ENCODE data around the gene FCRLA.
"Not testable (repeated sequence)": the region's sequence is repeated elsewhere in the genome, so short reads cannot be mapped to it uniquely, and the experiment has no call there.

FCRLA gene

DNA sequence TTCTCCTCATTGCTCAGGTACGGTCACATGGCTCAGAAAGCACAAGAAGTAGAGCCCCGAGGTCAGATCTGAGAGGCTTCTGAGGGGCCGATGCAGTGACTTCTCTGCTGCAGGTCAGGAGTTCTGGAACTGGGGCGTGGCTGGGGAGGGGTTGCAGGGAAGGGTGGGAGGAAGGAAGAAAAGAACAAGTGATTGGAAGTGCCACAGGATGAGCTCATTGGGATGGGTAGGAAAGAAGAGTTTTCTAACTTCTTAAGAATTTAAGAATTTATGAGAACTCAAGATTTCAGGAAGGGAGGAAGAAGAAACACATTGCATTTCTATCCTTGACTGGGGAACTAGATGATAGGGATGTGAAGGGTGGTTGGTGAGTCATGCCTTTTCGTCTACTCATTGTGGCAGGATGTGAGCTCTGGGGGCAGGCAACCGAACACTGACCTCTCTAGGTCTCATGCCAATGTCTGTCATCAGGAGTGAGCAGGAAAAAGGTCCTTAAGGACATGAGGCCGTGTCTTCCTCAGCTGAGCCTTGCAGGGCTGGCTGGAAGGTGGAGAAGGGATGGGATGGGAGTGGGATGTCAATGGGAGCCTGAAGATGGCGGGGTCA is 14.8 kb downstream of the FCRLA start:
- no peaks in the 10 kb centered on the region for H3K36me3 Mint-ChIP-seq (ENCODE audit: low read depth)
- no peaks in the 10 kb centered on the region for H3K9me3 Mint-ChIP-seq
- DNase-seq, result no peak
- peaks cover 24% of the 10 kb centered on the region for H3K27me3 Mint-ChIP-seq
- no peak overlapping the region for H3K27ac Mint-ChIP-seq
- peaks cover 34% of the 10 kb centered on the region for H3K4me1 Mint-ChIP-seq (ENCODE audit: low read depth)
- no peak overlapping the region for H3K4me3 Mint-ChIP-seq

DNA sequence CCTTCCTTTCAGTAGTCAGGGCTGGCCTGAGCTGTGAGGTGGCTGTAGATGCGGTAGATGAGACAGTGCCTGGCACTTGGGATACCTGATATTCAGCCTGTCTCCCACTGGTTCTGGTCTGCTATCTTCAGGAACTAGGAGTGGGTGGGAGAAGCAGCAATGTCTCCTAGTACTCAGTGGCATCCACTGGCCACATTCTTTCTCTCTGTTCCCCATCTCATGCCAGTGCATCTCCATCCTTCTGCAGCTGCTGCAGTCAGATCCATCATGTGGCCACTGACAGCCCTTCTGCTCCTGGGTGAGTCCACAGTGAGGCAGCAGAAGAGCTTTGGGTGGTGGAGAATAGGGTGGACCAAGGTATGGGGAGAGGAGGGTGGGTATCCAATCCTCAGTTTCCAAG is 15.4 kb downstream of the FCRLA start:
- H3K4me3 Mint-ChIP-seq, result no peak overlapping the region
- H3K9me3 Mint-ChIP-seq, result no peaks in the 10 kb centered on the region
- no peak overlapping the region for H3K27ac Mint-ChIP-seq
- no peaks in the 10 kb centered on the region for H3K36me3 Mint-ChIP-seq (ENCODE audit: low read depth)
- H3K27me3 Mint-ChIP-seq, result peaks cover 19% of the 10 kb centered on the region
- no peak for DNase-seq
- peaks cover 36% of the 10 kb centered on the region for H3K4me1 Mint-ChIP-seq (ENCODE audit: low read depth)

DNA sequence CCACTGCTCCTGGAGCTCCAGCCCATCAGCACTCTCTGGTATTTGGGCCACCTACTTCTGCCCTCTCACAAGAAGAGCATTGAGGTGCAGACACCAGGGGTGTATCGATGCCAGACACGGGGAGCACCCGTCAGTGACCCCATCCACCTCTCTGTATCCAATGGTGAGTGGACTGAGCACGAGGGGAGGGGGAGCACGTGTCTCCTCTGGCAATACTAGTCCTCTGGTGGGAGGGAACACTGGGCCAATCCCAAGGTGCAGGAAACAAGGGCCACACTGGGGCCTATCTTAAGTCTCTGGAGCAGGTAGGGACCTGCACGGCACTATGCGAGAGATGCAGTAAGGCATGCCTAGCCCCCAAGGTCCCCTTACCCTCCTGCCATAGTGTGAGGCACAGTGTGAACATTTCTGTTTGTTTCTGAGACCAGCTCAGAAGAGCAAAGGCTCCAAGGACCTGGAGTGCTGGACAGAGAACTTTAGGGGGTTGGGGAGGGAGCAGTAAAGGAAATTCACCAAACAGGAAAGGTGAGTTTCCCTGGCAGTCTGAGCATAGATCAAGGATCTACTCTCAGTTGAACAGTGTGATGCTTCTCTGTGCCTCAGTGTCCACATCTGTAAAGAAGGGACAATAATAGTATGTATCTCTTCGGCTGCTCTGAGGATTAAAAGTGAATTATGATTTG is 16.6 kb downstream of the FCRLA start:
- no peak for DNase-seq
- peaks cover 18% of the 10 kb centered on the region for H3K27me3 Mint-ChIP-seq
- no peak overlapping the region for H3K4me3 Mint-ChIP-seq
- peaks cover 45% of the 10 kb centered on the region for H3K4me1 Mint-ChIP-seq (ENCODE audit: low read depth)
- no peaks in the 10 kb centered on the region for H3K9me3 Mint-ChIP-seq
- H3K36me3 Mint-ChIP-seq (ENCODE audit: low read depth), result no peaks in the 10 kb centered on the region
- no peak overlapping the region for H3K27ac Mint-ChIP-seq

DNA sequence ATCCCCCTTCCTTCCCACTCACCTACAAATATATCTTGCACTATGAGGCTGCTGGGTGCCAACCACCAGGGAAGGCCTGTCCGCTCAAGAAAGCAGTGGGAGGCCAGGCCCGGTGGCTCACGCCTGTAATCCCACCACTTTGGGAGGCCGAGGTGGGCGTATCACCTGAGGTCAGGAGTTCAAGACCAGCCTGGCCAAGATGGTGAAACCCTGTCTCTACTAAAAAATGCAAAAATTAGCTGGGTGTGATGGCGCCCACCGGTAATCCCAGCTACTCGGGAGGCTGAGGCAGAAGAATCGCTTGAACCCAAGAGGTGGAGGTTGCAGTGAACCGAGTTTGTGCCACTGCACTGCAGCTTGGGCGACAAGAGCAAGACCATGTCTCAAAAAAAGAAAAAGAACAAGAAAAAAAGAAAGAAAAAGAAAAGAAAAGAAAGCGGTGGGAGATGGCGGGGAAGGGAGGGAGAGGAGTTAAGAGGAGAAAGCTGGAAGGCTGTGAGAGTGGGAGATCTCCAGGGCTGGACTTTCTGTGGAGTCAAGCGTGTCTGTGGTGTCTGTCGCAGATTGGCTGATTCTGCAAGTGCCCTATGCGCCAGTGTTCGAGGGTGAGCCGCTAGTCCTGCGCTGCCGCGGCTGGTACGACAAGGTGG is 18.4 kb downstream of the FCRLA start:
- Mint-ChIP-seq H3K27me3 (peaks cover 18% of the 10 kb centered on the region), H3K4me1 (ENCODE audit: low read depth) (peaks cover 54% of the 10 kb centered on the region), H3K4me3 (peak overlapping the region; percentile 74)
- not testable (repeated sequence) for H3K36me3 Mint-ChIP-seq (ENCODE audit: low read depth); H3K9me3 Mint-ChIP-seq; H3K27ac Mint-ChIP-seq; DNase-seq

DNA sequence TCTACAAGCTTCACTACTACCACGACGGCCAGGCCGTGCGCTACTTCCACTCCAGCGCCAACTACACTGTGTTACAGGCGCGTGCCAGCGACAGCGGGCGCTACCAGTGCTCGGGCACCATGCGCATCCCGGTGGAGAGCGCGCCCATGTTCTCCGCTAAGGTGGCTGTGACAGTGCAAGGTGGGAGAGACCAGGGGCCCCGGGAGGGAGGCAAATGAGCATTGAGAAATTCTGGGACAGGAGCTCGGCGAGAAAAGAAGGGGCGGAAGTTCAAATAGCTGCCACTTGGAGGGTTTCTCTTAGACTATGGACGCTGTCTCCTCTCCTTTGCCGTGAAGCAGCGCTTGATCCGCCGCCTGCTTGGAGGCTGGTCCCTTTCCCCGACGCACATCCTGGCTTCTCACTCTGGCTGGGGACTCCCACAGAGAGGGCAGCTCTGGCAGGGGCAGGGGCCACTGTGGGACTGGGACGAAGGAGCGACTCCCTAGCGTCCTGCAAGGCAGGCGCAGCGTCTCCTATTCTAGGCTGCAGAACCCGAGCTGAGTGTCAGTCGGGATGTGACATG is 19.0 kb downstream of the FCRLA start:
- Mint-ChIP-seq H3K4me3 (peak overlapping the region; percentile 74), H3K36me3 (ENCODE audit: low read depth) (no peaks in the 10 kb centered on the region), H3K4me1 (ENCODE audit: low read depth) (peaks cover 60% of the 10 kb centered on the region), H3K27ac (peak overlapping the region; percentile 12), H3K9me3 (no peaks in the 10 kb centered on the region), H3K27me3 (peaks cover 18% of the 10 kb centered on the region)
- peak; percentile 72 for DNase-seq

DNA sequence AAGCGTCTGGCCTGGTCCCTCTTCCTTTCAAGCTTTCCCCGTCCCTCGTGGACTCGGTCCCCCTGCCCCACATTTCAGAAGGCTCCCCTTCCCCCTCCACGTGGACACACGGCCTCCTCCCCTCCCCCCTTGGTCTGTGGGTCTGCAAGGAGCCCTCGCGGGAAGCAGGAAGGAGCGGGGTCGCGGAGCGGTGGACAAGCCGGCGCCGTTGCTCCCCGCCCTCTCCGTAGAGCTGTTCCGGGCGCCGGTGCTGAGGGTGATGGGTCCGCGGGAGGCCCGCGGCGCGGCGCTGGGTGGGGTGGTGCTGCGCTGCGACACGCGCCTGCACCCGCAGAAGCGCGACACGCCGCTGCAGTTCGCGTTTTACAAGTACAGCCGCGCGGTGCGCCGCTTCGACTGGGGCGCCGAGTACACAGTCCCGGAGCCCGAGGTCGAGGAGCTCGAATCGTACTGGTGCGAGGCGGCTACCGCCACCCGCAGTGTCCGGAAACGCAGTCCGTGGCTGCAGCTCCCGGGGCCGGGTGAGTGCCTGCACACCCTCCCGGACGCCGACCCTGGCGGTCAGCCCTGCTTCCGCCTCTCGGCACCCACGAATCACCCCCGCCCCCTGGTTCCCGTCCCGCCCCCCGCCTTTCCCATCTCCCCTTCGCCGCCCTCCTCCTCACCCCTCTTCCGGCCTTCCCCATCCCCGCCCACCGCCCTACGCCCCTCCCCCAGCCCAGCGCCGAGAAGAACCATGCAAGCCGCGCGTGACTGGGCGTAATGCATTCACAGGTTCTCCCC is 19.6 kb downstream of the FCRLA start:
- peak; percentile 76 for DNase-seq
- H3K27me3 Mint-ChIP-seq, result peaks cover 18% of the 10 kb centered on the region
- peak overlapping the region; percentile 74 for H3K4me3 Mint-ChIP-seq
- H3K4me1 Mint-ChIP-seq (ENCODE audit: low read depth), result peaks cover 62% of the 10 kb centered on the region
- H3K36me3 Mint-ChIP-seq (ENCODE audit: low read depth), result no peaks in the 10 kb centered on the region
- H3K9me3 Mint-ChIP-seq, result no peaks in the 10 kb centered on the region
- H3K27ac Mint-ChIP-seq, result peak overlapping the region; percentile 12

DNA sequence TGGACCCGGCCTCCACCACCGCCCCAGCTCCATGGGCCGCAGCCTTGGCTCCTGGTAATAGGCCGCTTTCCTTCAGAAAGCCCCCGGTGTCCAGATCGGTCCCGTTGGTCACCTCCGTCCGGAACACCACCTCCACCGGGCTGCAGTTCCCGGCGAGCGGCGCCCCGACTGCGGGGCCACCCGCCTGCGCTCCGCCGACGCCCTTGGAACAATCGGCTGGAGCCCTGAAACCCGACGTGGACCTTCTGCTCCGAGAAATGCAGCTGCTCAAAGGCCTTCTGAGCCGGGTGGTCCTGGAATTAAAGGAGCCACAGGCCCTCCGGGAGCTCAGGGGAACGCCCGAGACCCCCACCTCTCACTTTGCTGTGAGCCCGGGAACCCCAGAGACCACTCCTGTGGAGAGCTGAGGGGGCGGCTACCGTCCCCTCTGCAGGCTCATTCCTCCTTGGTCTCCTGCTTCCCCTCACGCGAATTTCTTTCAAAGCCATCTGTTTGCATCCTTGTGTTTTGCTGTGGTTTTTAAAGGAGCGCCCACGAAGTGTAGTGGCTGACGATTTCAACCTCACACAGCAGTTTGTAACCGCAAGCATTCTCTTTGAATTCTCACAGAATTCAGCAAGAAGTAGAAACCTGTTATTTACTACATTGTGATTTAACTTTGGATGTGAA is 20.4 kb downstream of the FCRLA start:
- Mint-ChIP-seq H3K27me3 (peaks cover 18% of the 10 kb centered on the region), H3K4me1 (ENCODE audit: low read depth) (peaks cover 56% of the 10 kb centered on the region), H3K27ac (peak overlapping the region; percentile 76), H3K4me3 (peak overlapping the region; percentile 74), H3K36me3 (ENCODE audit: low read depth) (no peaks in the 10 kb centered on the region), H3K9me3 (no peaks in the 10 kb centered on the region)
- no peak for DNase-seq

DNA sequence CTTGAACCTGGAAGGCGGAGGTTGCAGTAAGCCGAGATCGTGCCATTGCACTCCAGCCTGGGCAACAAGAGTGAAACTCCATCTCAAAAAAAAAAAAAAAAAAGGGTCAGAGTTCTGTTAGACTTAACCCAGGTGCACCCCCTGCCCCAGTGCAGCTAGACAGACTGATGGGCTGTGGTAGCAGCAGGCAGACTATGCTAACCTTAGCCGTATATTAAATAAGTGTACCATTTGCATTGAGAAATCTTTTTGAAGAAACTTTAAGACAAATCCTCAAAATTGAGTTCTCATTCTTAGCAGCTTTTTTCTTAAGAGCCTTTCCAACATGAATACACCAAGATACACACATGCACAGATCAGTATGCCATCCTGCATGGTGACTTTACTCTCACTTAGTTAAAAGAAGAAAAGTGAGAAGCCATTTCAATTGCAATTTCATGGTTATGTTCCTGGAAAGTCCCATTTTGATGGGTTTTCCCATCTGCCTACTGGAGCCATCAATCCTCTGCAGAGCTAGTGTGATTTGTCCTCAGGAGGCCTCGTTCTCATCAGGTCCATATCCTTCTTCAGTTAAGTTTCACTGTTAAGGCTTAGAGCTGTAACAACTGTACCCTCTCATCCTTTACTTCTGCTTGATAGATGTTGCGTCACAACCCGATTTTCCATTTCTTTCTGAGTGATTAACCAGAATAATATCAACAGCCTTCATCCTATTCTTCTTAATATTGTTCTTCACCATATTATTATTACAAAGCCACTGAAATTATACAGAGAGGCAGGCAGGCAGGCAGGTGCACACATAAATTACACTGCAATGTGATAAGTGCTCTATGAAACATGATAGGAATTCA is 21.6 kb downstream of the FCRLA start:
- no peak for DNase-seq
- Mint-ChIP-seq H3K4me3 (no peak overlapping the region), H3K27me3 (peaks cover 18% of the 10 kb centered on the region), H3K9me3 (no peaks in the 10 kb centered on the region), H3K4me1 (ENCODE audit: low read depth) (peaks cover 56% of the 10 kb centered on the region), H3K27ac (no peak overlapping the region), H3K36me3 (ENCODE audit: low read depth) (no peaks in the 10 kb centered on the region)

DNA sequence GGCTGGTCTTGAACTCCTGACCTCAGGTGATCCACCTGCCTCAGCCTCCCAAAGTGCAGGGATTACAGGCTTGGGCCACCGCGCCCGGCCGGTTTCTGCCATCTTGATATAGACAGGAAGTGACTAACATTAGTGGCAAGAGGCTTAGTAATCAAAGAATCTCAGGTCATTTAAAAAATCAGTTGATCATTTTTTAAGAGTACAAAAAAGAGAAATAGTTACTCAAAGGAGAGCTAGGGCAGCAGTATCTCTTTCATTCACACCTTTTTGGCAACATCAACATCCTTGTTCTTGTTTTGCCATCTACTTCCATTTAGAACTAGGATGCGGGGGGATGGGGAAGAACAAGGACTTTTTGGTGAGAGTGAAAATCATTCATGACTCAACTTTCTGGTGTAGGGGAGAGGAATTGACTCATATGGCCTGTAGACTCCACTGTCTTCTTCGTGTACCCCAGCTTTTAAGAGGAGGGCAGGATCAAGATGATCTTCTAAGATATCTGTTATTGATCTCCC is 23.1 kb downstream of the FCRLA start:
- DNase-seq, result peak; percentile 60
- peak overlapping the region; percentile 91 for H3K27ac Mint-ChIP-seq
- peaks cover 53% of the 10 kb centered on the region for H3K4me1 Mint-ChIP-seq (ENCODE audit: low read depth)
- H3K4me3 Mint-ChIP-seq, result peak overlapping the region; percentile 26
- H3K27me3 Mint-ChIP-seq, result peaks cover 8% of the 10 kb centered on the region
- no peaks in the 10 kb centered on the region for H3K36me3 Mint-ChIP-seq (ENCODE audit: low read depth)
- H3K9me3 Mint-ChIP-seq, result no peaks in the 10 kb centered on the region

DNA sequence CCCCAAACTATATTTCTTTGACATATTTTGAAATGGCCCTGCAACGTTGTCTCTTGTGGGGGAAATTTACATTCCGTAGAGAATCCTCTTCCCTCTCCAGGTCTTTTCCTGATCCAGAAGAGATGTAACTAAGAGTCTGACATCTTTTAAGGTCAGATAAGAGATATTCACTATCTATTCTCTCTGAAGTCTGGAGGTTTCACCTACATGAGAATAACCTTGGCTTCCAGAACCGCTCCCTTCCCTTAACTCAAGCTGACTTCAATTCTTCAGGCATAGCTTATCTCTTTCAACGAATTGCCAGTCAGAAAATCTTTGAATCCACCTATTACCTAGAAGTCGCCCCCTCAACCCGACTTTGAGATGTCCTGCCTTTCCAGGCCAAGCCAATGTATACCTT is 24.2 kb downstream of the FCRLA start:
- Mint-ChIP-seq H3K4me3 (no peak overlapping the region), H3K27ac (no peak overlapping the region), H3K9me3 (no peaks in the 10 kb centered on the region), H3K27me3 (no peaks in the 10 kb centered on the region), H3K36me3 (ENCODE audit: low read depth) (no peaks in the 10 kb centered on the region), H3K4me1 (ENCODE audit: low read depth) (peaks cover 54% of the 10 kb centered on the region)
- no peak for DNase-seq

DNA sequence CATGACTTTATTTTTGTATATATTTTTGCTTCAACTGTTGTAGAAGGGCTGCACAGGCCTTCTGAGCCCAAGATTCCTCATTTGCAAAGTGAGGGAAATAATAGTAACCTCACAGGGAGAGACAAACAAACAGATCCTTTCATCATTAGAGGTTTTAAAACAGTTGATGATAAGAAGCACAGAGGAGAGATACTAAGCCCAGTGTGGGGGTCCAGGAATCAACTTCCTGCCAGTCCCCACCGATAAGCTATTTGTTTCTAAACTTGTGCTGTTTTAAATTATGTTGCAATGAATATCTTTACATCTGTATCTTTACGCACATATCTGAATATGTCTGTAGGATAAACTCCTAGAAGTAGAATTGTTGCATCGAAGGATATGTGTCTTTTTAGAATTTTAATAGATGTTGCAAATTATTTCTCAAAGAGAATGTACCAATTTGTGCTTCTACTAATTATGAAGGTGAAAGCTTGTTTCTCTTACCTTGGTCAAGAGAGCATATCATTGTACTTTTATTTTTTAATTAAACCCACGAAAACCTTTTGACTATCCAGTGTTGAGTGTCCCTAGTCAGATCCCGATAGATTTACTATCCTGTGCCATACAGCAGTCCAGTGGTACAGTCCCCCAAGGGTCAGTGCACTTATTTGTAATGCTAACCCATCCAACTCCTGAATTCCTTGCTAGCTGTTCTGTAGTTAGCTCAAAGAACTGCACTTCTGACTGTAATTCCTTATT is 25.1 kb downstream of the FCRLA start:
- no peak overlapping the region for H3K27ac Mint-ChIP-seq
- H3K27me3 Mint-ChIP-seq, result no peaks in the 10 kb centered on the region
- H3K4me1 Mint-ChIP-seq (ENCODE audit: low read depth), result peaks cover 58% of the 10 kb centered on the region
- H3K36me3 Mint-ChIP-seq (ENCODE audit: low read depth), result no peaks in the 10 kb centered on the region
- no peak overlapping the region for H3K4me3 Mint-ChIP-seq
- DNase-seq, result no peak
- H3K9me3 Mint-ChIP-seq, result no peaks in the 10 kb centered on the region

DNA sequence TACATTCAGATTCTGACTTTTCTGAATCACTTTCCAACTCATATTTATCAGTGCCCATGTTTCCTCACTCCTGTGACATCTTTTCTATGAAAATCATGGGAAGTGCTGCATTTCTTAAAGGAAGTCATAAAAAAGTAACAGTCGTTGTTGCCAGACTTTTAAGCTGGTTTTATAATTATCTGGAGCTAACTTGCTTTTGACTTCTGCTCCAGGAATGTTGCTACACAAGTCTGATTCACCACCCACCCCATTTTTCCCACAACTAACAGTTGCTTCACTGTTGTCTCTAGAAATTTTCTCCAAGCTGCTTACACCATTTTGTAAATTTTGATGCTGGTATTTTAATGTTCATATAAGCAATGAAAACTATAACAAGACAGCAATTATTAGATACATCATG is 26.5 kb downstream of the FCRLA start:
- no peaks in the 10 kb centered on the region for H3K27me3 Mint-ChIP-seq
- H3K36me3 Mint-ChIP-seq (ENCODE audit: low read depth), result no peaks in the 10 kb centered on the region
- H3K4me1 Mint-ChIP-seq (ENCODE audit: low read depth), result peaks cover 54% of the 10 kb centered on the region
- DNase-seq, result no peak
- no peak overlapping the region for H3K27ac Mint-ChIP-seq
- H3K9me3 Mint-ChIP-seq, result no peaks in the 10 kb centered on the region
- no peak overlapping the region for H3K4me3 Mint-ChIP-seq

DNA sequence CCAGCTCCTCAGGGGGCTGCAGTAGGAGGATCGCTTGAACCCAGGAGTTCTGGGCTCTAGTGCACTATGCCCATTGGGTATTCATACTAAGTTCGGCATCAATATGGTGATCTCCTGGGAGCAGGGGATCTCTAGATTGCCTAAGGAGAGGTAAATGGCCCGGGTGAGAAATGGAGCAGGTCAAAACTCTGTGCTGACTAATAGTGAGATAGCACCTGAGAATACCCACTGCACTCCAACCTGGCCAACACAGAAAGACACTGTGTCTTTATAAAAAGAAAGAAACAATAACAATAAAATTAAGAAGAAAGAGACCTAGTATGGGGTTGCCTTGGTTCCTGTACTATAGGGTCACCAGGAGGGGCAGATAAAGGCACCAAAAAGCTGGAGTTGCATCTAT is 28.8 kb downstream of the FCRLA start:
- H3K27ac Mint-ChIP-seq, result no peak overlapping the region
- peaks cover 51% of the 10 kb centered on the region for H3K4me1 Mint-ChIP-seq (ENCODE audit: low read depth)

More for the DNA sequence above, 28.8 kb downstream of the FCRLA start:
- H3K4me3 Mint-ChIP-seq, result no peak overlapping the region
- H3K36me3 Mint-ChIP-seq (ENCODE audit: low read depth), result no peaks in the 10 kb centered on the region
- no peaks in the 10 kb centered on the region for H3K9me3 Mint-ChIP-seq
- no peak for DNase-seq
- no peaks in the 10 kb centered on the region for H3K27me3 Mint-ChIP-seq

Measured in activated T-cell treated with anti-CD3 and anti-CD28 coated beads, Interleukin-2, amount 50 U/mL, for 24 hours (primary cell).